Tibial nerve (tissue), 4 donors: ENCODE measurements around the gene PAN2. TPM values are rescaled to one million over a fixed set of nuclear protein-coding genes. Genes with fewer than 3 reads are reported as not detected.

Experiments used
- DNase-seq, 2 donors: peaks; one replicate each; pipeline ENCODE4 v3.0.0-alpha.2; 2019; ENCODE audit warnings: low spot score in 2 of 2
- H3K27ac ChIP-seq, 4 donors: fragments of 200-600 bp; sonication (generic) in 3 of 4; one replicate each; pipeline ENCODE4 v1.5.1; 2017 to 2019; ENCODE audit warnings: mild to moderate bottlenecking in 1 of 4
- H3K27me3 ChIP-seq, 2 donors: fragments of 200-600 bp; sonication (generic) in 1 of 2; one replicate each; pipeline versions ENCODE4 v1.5.1 to v1.6.0; 2017 to 2019
- H3K36me3 ChIP-seq, 3 donors: fragments of 200-600 bp; sonication (generic); one replicate each; pipeline ENCODE4 v1.5.1; 2018 to 2019
- H3K4me1 ChIP-seq, 4 donors: fragments of 200-600 bp; sonication (generic) in 3 of 4; one replicate each; pipeline ENCODE4 v1.5.1; 2017 to 2019
- H3K4me3 ChIP-seq, 4 donors: fragments of 200-600 bp; sonication (generic) in 3 of 4; one replicate each; pipeline ENCODE4 v1.5.1; 2017 to 2019; ENCODE audit warnings: mild to moderate bottlenecking in 1 of 4, moderate library complexity in 1 of 4
- H3K9me3 ChIP-seq, 4 donors: fragments of 200-600 bp; sonication (generic) in 3 of 4; one replicate each; pipeline ENCODE4 v1.5.1; 2017 to 2019
- CTCF ChIP-seq, 5 experiments: fragments of 200-600 bp in 3 of 5; fragments of 450-650 bp in 2 of 5; sonication (generic) in 3 of 5; IDR thresholded peaks; one replicate each; pipeline ENCODE4 v1.5.1; 2016 to 2019; ENCODE audit warnings: antibody characterized with exemption in 5 of 5, mild to moderate bottlenecking in 3 of 5, moderate library complexity in 2 of 5
- EP300 ChIP-seq, 2 donors: sonication (generic); formaldehyde crosslinking; IDR thresholded peaks; one replicate each; pipeline ENCODE4 v1.6.1; 2017; ENCODE audit warnings: antibody characterized with exemption in 2 of 2, mild to moderate bottlenecking in 1 of 2
- POLR2A ChIP-seq, 2 donors: fragments of 450-650 bp; IDR thresholded peaks; one replicate each; pipeline ENCODE4 v1.6.1; 2017; ENCODE audit warnings: antibody characterized with exemption in 2 of 2, mild to moderate bottlenecking in 2 of 2, moderate library complexity in 2 of 2
- WGBS, 2 donors: methylation state at CpG; one replicate each; pipeline ENCODE4 v1.1.5; 2018; 5-methylcytosine and 5-hydroxymethylcytosine counted together
- total RNA-seq, 4 donors: library from RNA; depleted of rRNA; stranded (reverse); fragments of >200 nt; gene quantifications; one replicate each; pipeline ENCODE4 v1.1.0, GENCODE V29; 2016

PAN2 gene
- total RNA-seq, 4 donors from 2014 or later = 50.1 to 69.8 (median 63.5) TPM

- DNase-seq = no peak
- H3K9me3 ChIP-seq = no peaks in the 10 kb centered on the region
- peaks cover 0 to 21% (median 12%) of the 10 kb centered on the region in 4 donors for H3K4me1 ChIP-seq
- no peak overlapping the region for H3K27ac ChIP-seq
- WGBS, 2 donors = 90 to 96% methylated on average over 3 of the region's 3 CpGs
- no peaks in the 10 kb centered on the region for H3K27me3 ChIP-seq
- H3K4me3 ChIP-seq = no peak overlapping the region
- TF ChIP-seq EP300 (IDR thresholded peaks at IDR 0.05) (no peak), POLR2A (IDR thresholded peaks at IDR 0.05) (no peak), CTCF (IDR thresholded peaks at IDR 0.05) (no peak)
- H3K36me3 ChIP-seq = peaks cover 0 to 69% (median 0%) of the 10 kb centered on the region in 3 donors
These were observed 16.1 kb downstream of the PAN2 start for GRCh38 chr12:56317675-56318074.

- Histone ChIP-seq H3K36me3 (peaks cover 0 to 70% (median 0%) of the 10 kb centered on the region in 3 donors), H3K27me3 (no peaks in the 10 kb centered on the region), H3K4me3 (peak within 1 kb of the TSS; percentile 59 to 89 (median 80)), H3K9me3 (no peaks in the 10 kb centered on the region), H3K27ac (peak within 1 kb of the TSS; percentile 90 to 94 (median 92)), H3K4me1 (peaks cover 0 to 21% (median 12%) of the 10 kb centered on the region in 4 donors)
- DNase-seq = peak; percentile 88 to 94
- TF ChIP-seq CTCF (IDR thresholded peaks at IDR 0.05) (peak in 2 of 5 experiments; percentile 20 to 48), EP300 (IDR thresholded peaks at IDR 0.05) (peak in 1 of 2 donors; percentile 89), POLR2A (IDR thresholded peaks at IDR 0.05) (peak; percentile 38 to 65)
- WGBS, 2 donors = 1% methylated on average over 45 to 60 of the region's 62 CpGs
These were observed 18.0 kb downstream of the PAN2 start, which contains the start of gene CNPY2 for GRCh38 chr12:56315622-56316473. Gene CNPY2, minus strand, starts transcription at chr12:56315988. Its CDS starts 771 bp downstream, at chr12:56315217.

- TF ChIP-seq POLR2A (IDR thresholded peaks at IDR 0.05) (no peak), CTCF (IDR thresholded peaks at IDR 0.05) (no peak), EP300 (IDR thresholded peaks at IDR 0.05) (no peak)
- 3 to 4% methylated on average over 11 of the region's 11 CpGs for WGBS, 2 donors
- no peaks in the 10 kb centered on the region for H3K27me3 ChIP-seq
- peaks cover 0 to 70% (median 0%) of the 10 kb centered on the region in 3 donors for H3K36me3 ChIP-seq
- H3K4me1 ChIP-seq = peaks cover 0 to 21% (median 12%) of the 10 kb centered on the region in 4 donors
- H3K4me3 ChIP-seq = peak overlapping the region; percentile 59 to 89 (median 80)
- peak overlapping the region; percentile 90 to 94 (median 92) for H3K27ac ChIP-seq
- no peaks in the 10 kb centered on the region for H3K9me3 ChIP-seq
- no peak for DNase-seq
These were observed 18.6 kb downstream of the PAN2 start for GRCh38 chr12:56315249-56315621.

GRCh38 chr12:56311003-56311402 is 22.8 kb downstream of the PAN2 start:
- Histone ChIP-seq H3K27ac (no peak overlapping the region), H3K4me1 (peaks cover 0 to 15% (median 11%) of the 10 kb centered on the region in 4 donors), H3K36me3 (peaks cover 0 to 79% (median 7%) of the 10 kb centered on the region in 3 donors), H3K9me3 (no peaks in the 10 kb centered on the region), H3K4me3 (no peak overlapping the region), H3K27me3 (no peaks in the 10 kb centered on the region)
- WGBS, 2 donors = 90 to 93% methylated on average over 12 of the region's 12 CpGs
- TF ChIP-seq EP300 (IDR thresholded peaks at IDR 0.05) (no peak), CTCF (IDR thresholded peaks at IDR 0.05) (no peak), POLR2A (IDR thresholded peaks at IDR 0.05) (no peak)
- no peak for DNase-seq

- 86 to 94% methylated on average over 3 of the region's 3 CpGs for WGBS, 2 donors
- peaks cover 0 to 96% (median 7%) of the 10 kb centered on the region in 3 donors for H3K36me3 ChIP-seq
- no peak overlapping the region for H3K4me3 ChIP-seq
- no peaks in the 10 kb centered on the region for H3K27me3 ChIP-seq
- no peak overlapping the region for H3K27ac ChIP-seq
- DNase-seq = no peak
- TF ChIP-seq CTCF (IDR thresholded peaks at IDR 0.05) = no peak
- TF ChIP-seq POLR2A (IDR thresholded peaks at IDR 0.05) = no peak
- no peak for TF ChIP-seq EP300 (IDR thresholded peaks at IDR 0.05)
- no peaks in the 10 kb centered on the region for H3K4me1 ChIP-seq
- no peaks in the 10 kb centered on the region for H3K9me3 ChIP-seq
These were observed 25.1 kb downstream of the PAN2 start for GRCh38 chr12:56308714-56309113.
